HL-60 (cell line): ENCODE measurements around the gene PTPRD.

Experiments used
- DNase-seq, 2 experiments: peaks; one replicate each; pipeline ENCODE4 v3.0.0-alpha.2; 2010 to 2020; ENCODE audit warnings: low read depth in 1 of 2, low spot score in 1 of 2
- H3K27ac ChIP-seq: fragments of 250-450 bp; sonication (Bioruptor Pico); replicated peaks from 2 replicates; pipeline ENCODE4 v1.5.1; 2020; ENCODE audit warnings: mild to moderate bottlenecking, moderate library complexity
- H3K27me3 ChIP-seq: fragments of 250-450 bp; sonication (Bioruptor Pico); 2 replicates; pipeline ENCODE4 v1.5.1; 2021; ENCODE audit warnings: mild to moderate bottlenecking, moderate library complexity; ENCODE audit not compliant: insufficient read depth, poor library complexity, severe bottlenecking
- H3K4me3 ChIP-seq: replicated peaks from 2 replicates; pipeline ENCODE4 v1.5.1; 2011; ENCODE audit warnings: mild to moderate bottlenecking, control low read depth, low read length; ENCODE audit not compliant: insufficient read depth
- CTCF ChIP-seq: IDR thresholded peaks from one replicate; pipeline ENCODE4 v1.5.1; 2011; ENCODE audit warnings: low read length, control low read depth, inconsistent platforms; ENCODE audit not compliant: insufficient read depth
- GABPA ChIP-seq: IDR thresholded peaks from 2 replicates; pipeline ENCODE4 v1.6.1; 2012; ENCODE audit warnings: low read depth
- POLR2AphosphoS5 ChIP-seq: IDR thresholded peaks from 2 replicates; pipeline ENCODE4 v1.6.1; 2012; ENCODE audit warnings: low read depth
- SPI1 ChIP-seq: IDR thresholded peaks from 2 replicates; pipeline ENCODE4 v1.6.1; 2012; ENCODE audit warnings: low read depth, mild to moderate bottlenecking, borderline replicate concordance
- TF ChIP-seq, protein P1 (sequence below): IDR thresholded peaks from 2 replicates; pipeline ENCODE4 v1.6.1; 2012; ENCODE audit warnings: low read depth; ENCODE audit not compliant: insufficient replicate concordance

PTPRD gene

DNA sequence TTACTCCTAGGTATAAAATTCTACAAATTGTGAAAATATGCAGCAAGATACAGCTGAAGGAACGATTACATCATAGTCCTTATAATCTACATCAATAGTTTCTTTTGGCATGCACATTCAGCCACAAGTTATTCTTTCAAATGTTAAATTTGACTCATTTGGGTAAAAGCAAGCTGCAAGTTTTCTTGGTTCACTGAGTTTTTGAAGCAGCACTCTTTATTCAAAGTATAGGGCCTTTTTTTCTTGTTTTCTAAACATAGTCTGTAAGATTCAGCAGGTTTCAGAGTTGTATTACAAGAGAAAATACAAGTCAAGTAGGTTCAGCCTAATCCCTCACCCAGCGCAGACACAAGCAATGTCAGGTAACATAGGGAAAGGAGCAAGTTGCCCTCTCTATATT lies 981.5 kb downstream of the PTPRD start:
- no peak for TF ChIP-seq POLR2AphosphoS5
- TF ChIP-seq, protein P1, sequence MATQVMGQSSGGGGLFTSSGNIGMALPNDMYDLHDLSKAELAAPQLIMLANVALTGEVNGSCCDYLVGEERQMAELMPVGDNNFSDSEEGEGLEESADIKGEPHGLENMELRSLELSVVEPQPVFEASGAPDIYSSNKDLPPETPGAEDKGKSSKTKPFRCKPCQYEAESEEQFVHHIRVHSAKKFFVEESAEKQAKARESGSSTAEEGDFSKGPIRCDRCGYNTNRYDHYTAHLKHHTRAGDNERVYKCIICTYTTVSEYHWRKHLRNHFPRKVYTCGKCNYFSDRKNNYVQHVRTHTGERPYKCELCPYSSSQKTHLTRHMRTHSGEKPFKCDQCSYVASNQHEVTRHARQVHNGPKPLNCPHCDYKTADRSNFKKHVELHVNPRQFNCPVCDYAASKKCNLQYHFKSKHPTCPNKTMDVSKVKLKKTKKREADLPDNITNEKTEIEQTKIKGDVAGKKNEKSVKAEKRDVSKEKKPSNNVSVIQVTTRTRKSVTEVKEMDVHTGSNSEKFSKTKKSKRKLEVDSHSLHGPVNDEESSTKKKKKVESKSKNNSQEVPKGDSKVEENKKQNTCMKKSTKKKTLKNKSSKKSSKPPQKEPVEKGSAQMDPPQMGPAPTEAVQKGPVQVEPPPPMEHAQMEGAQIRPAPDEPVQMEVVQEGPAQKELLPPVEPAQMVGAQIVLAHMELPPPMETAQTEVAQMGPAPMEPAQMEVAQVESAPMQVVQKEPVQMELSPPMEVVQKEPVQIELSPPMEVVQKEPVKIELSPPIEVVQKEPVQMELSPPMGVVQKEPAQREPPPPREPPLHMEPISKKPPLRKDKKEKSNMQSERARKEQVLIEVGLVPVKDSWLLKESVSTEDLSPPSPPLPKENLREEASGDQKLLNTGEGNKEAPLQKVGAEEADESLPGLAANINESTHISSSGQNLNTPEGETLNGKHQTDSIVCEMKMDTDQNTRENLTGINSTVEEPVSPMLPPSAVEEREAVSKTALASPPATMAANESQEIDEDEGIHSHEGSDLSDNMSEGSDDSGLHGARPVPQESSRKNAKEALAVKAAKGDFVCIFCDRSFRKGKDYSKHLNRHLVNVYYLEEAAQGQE: no peak
- no peak for TF ChIP-seq CTCF
- no peak for TF ChIP-seq GABPA
- TF ChIP-seq SPI1: no peak
- no peaks in the 10 kb centered on the region for H3K27me3 ChIP-seq
- H3K4me3 ChIP-seq: no peak overlapping the region
- H3K27ac ChIP-seq: no peak overlapping the region
- no peak for DNase-seq

- Histone ChIP-seq H3K27me3 (no peaks in the 10 kb centered on the region), H3K27ac (no peak overlapping the region), H3K4me3 (no peak overlapping the region)
- TF ChIP-seq SPI1: no peak
- TF ChIP-seq POLR2AphosphoS5: no peak
- TF ChIP-seq, protein P1: no peak
- no peak for TF ChIP-seq CTCF
- no peak for TF ChIP-seq GABPA
- DNase-seq: no peak
Measured at GRCh38 chr9:9625248-9625647, 987.6 kb downstream of the PTPRD start.

DNA sequence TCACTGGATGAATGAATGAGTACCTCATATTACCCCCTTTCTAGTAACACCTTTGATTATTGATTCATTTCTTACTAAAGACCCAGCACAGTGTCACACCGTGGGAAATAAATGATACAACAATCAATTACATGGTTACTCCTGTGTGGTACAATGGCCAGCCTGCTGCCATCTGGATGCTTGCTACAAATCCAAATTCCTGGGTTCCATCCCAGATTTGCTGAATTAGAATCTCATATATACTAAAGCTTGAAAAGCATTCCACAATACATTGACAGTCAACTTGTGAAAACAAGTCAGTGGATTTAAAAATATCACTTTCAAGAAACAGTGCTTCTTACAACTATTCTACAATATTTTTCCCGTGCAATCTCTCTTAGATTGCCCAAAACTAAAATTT lies 989.3 kb downstream of the PTPRD start:
- DNase-seq: no peak
- Histone ChIP-seq H3K4me3 (no peak overlapping the region), H3K27me3 (no peaks in the 10 kb centered on the region), H3K27ac (no peak overlapping the region)
- TF ChIP-seq, protein P1: no peak
- TF ChIP-seq GABPA (no peak), CTCF (no peak), SPI1 (no peak; the same call in 1 of the 2 replicates), POLR2AphosphoS5 (no peak)
